Osteoblast (primary cell): Measurements from ENCODE around the gene SMIM13. TPM values are rescaled to one million over a fixed set of nuclear protein-coding genes. Genes with fewer than 3 reads are reported as not detected.

Experiments
- DNase-seq: peaks from one replicate; pipeline ENCODE4 v3.0.0; 2011; ENCODE audit warnings: low spot score, mixed read lengths; ENCODE audit not compliant: insufficient read length; ENCODE audit errors: missing footprints
- H2AFZ ChIP-seq: 2 replicates; pipeline ENCODE4 v1.6.0; 2011; ENCODE audit warnings: mild to moderate bottlenecking, low read length
- H3K27ac ChIP-seq: 2 replicates; pipeline ENCODE4 v1.5.1; 2011; ENCODE audit warnings: mild to moderate bottlenecking, low read depth, low read length, moderate library complexity
- H3K27me3 ChIP-seq: 2 replicates; pipeline ENCODE4 v1.6.0; 2012; ENCODE audit warnings: mild to moderate bottlenecking, control low read depth, inconsistent platforms, low read length, moderate library complexity; ENCODE audit not compliant: insufficient read depth
- H3K36me3 ChIP-seq: 2 replicates; pipeline ENCODE4 v1.5.1; 2011; ENCODE audit warnings: mild to moderate bottlenecking, low read length, control low read depth, moderate library complexity; ENCODE audit not compliant: insufficient read depth
- H3K4me1 ChIP-seq: 2 replicates; pipeline ENCODE4 v1.5.1; 2011; ENCODE audit warnings: mild to moderate bottlenecking, low read length, control low read depth, moderate library complexity; ENCODE audit not compliant: insufficient read depth
- H3K4me2 ChIP-seq: 2 replicates; pipeline ENCODE4 v1.6.0; 2011; ENCODE audit warnings: mild to moderate bottlenecking, low read length; ENCODE audit not compliant: insufficient read depth
- H3K4me3 ChIP-seq: fragments of 200-600 bp; sonication (generic); 3 replicates; pipeline ENCODE4 v1.5.1; 2012; ENCODE audit warnings: mild to moderate bottlenecking, low read length, inconsistent platforms; ENCODE audit not compliant: insufficient read depth
- H3K79me2 ChIP-seq: 2 replicates; pipeline ENCODE4 v1.6.0; 2012; ENCODE audit warnings: mild to moderate bottlenecking, low read length, control low read depth, inconsistent platforms; ENCODE audit not compliant: insufficient read depth
- H3K9me3 ChIP-seq: 2 replicates; pipeline ENCODE4 v1.5.1; 2011; ENCODE audit warnings: low read depth, low read length, control low read depth
- H4K20me1 ChIP-seq: 2 replicates; pipeline ENCODE4 v1.6.0; 2012; ENCODE audit warnings: mild to moderate bottlenecking, low read length, control low read depth; ENCODE audit not compliant: insufficient read depth
- CTCF ChIP-seq: IDR thresholded peaks from 2 replicates; pipeline ENCODE4 v1.5.1; 2011; ENCODE audit warnings: mild to moderate bottlenecking, low read depth, low read length, moderate library complexity; ENCODE audit errors: extremely low read depth
- total RNA-seq: library from RNA; depleted of rRNA; stranded (reverse); fragments of >200 nt; gene quantifications from 2 replicates; pipeline ENCODE4 v1.2.3, GENCODE V29; 2012

Gene SMIM13
- total RNA-seq, 1 donor: 8.3 TPM

GRCh38 chr6:11098004-11098403, 4.4 kb downstream of the SMIM13 start:
- no peak overlapping the region for H2AFZ ChIP-seq
- H4K20me1 ChIP-seq: peaks cover 28% of the 10 kb centered on the region

GRCh38 chr6:11101417-11101816, 7.8 kb downstream of the SMIM13 start:
- H3K36me3 ChIP-seq: no peaks in the 10 kb centered on the region
- H4K20me1 ChIP-seq: peaks cover 40% of the 10 kb centered on the region
- no peak overlapping the region for H3K4me2 ChIP-seq
- DNase-seq: no peak
- H3K4me3 ChIP-seq: no peak overlapping the region
- peaks cover 99% of the 10 kb centered on the region for H3K79me2 ChIP-seq
- TF ChIP-seq CTCF: no peak
- no peaks in the 10 kb centered on the region for H3K9me3 ChIP-seq
- H2AFZ ChIP-seq: no peak overlapping the region
- H3K4me1 ChIP-seq: peaks cover under 1% of the 10 kb centered on the region
- H3K27me3 ChIP-seq: no peaks in the 10 kb centered on the region
- no peak overlapping the region for H3K27ac ChIP-seq

More at GRCh38 chr6:11098004-11098403, 4.4 kb downstream of the SMIM13 start:
- Histone ChIP-seq H3K4me2 (no peak overlapping the region), H3K4me3 (no peak overlapping the region), H3K4me1 (peaks cover 13% of the 10 kb centered on the region), H3K79me2 (peaks cover 89% of the 10 kb centered on the region), H3K27ac (no peak overlapping the region), H3K36me3 (no peaks in the 10 kb centered on the region), H3K9me3 (no peaks in the 10 kb centered on the region), H3K27me3 (no peaks in the 10 kb centered on the region)
- no peak for TF ChIP-seq CTCF
- DNase-seq: no peak

GRCh38 chr6:11103065-11103464, 9.4 kb downstream of the SMIM13 start:
- Histone ChIP-seq H3K79me2 (peaks cover 99% of the 10 kb centered on the region), H3K4me1 (no peaks in the 10 kb centered on the region), H4K20me1 (peaks cover 48% of the 10 kb centered on the region), H3K9me3 (no peaks in the 10 kb centered on the region), H3K4me2 (no peak overlapping the region), H3K27me3 (no peaks in the 10 kb centered on the region), H3K36me3 (no peaks in the 10 kb centered on the region), H3K4me3 (no peak overlapping the region), H3K27ac (no peak overlapping the region), H2AFZ (no peak overlapping the region)
- TF ChIP-seq CTCF: no peak
- DNase-seq: no peak

GRCh38 chr6:11108726-11109125, 15.1 kb downstream of the SMIM13 start:
- Histone ChIP-seq H3K79me2 (peaks cover 89% of the 10 kb centered on the region), H3K4me2 (no peak overlapping the region), H3K27me3 (no peaks in the 10 kb centered on the region), H3K4me3 (no peak overlapping the region), H3K4me1 (no peaks in the 10 kb centered on the region), H4K20me1 (peaks cover 54% of the 10 kb centered on the region), H3K9me3 (no peaks in the 10 kb centered on the region), H3K27ac (no peak overlapping the region), H2AFZ (no peak overlapping the region), H3K36me3 (no peaks in the 10 kb centered on the region)
- TF ChIP-seq CTCF: no peak
- no peak for DNase-seq
